ENCODE measurements around the gene ZNF688.
"Not testable (repeated sequence)": the region's sequence is repeated elsewhere in the genome, so short reads cannot be mapped to it uniquely, and the experiment has no call there.

GRCh38 chr16:30539986-30540526 is 31.5 kb downstream of the ZNF688 start:
- not testable (repeated sequence) for TF ChIP-seq POLR2A, CTCF (IDR thresholded peaks at IDR 0.05)
